ENCODE results near the gene TCF23. TPM values are rescaled to one million over a fixed set of nuclear protein-coding genes. Genes with fewer than 3 reads are reported as not detected.

The TCF23 gene
- total RNA-seq, 2 donors from 2014 or later = not detected

DNA sequence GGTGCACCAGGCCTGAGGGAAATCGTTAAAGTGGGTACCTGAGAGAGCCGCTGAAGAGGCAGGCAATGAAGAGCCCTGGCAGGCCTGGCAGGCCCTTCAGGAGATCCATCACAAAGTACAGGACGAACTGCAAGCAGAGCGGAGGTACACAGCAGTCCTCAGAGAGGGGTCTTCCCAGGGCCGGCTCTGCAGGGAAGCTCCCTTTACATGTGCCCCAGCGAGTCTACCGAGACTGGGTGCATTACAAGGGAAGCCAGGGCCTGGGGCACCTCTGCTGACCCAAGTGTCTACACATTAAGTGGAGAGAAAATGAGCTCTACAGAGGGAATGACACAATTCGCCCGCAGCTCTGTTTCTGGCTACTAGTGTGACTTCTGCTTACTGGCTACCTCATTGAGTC, 54.9 kb downstream of the TCF23 start:
- intact Hi-C loops (cut with DNase I, micrococcal nuclease) = no loop called here
- DNase-seq = no peak
- no peak for ATAC-seq

DNA sequence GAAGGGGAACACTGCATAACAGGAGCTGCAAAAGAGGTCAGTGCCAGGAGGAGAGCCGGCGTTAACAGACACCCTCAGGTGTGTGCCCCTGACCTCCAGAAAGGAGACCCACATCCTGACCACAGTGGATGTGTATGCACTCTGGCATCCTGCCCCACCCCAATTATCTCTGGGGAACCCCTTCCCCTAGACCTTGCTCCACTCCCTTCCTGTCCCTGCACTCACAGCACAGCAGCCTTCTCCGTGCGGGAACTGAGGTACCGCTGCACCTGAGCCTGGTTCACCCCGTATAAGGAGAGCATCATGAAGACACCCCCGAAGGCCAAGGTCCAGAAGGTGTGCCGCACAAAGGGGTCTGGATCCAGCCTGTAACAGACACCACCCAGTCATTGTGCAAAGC, 55.8 kb downstream of the TCF23 start:
- intact Hi-C loops (cut with DNase I, micrococcal nuclease) = no loop called here
- no peak for ATAC-seq
- DNase-seq = no peak

DNA sequence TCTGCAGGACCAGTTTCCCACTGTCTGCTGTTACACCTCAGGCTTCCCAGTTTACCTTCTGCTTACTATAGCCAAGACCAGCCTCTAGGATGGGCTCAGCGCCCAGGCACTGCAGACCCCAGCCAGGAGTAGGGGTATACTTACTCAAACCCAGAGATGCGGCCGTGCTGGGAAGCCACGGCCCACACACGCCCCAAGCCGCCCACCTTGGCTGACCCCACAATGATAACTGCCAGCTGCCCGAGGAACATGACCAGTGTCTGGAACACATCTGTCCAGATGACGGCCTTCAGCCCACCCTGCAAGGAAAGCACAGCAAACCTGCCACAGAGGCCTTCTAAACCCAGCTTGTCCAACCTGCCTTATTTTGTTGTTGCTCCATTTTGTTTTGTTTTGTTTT, 56.4 kb downstream of the TCF23 start:
- no peak for DNase-seq
- no peak for ATAC-seq
- intact Hi-C loops (cut with DNase I, micrococcal nuclease) = no loop called here

DNA sequence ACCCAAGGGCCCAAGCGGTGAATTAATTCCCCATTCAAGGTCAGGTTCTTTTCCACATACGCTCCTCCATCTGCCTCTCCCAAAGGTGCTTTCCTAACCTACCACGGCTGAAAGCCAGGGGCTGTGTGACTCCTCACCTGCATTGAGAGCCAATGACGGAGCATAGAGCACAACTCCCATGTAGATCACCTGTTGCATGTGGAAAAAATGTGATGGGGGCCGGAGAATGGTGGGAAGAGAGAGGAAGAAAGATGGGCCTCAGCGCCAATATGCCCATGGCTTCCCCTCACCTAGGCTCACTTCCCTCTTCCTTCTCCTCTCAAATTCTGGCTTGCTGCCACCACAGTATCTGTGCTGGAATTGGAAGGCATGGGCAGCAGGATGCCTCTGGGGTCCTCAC, 57.5 kb downstream of the TCF23 start:
- DNase-seq (no peak), ATAC-seq (no peak)
- intact Hi-C loops (cut with DNase I, micrococcal nuclease) = no loop called here

Other genes with a start within 250 kb of the TCF23 start
- gene MAPRE3, start 178.4 kb upstream of the TCF23 start, total RNA-seq = 10 to 100 TPM; 27.9 to 31.4 TPM
- gene TMEM214, start 116.0 kb upstream of the TCF23 start, total RNA-seq = 10 to 100 TPM; 70.2 to 89.7 TPM
- 10 to 100 TPM; 14.7 to 16.1 TPM for gene AGBL5, start 97.3 kb upstream of the TCF23 start, total RNA-seq
- 100 to 1,000 TPM; 243 to 278 TPM for gene OST4, start 77.3 kb upstream of the TCF23 start, total RNA-seq
- 10 to 100 TPM in 1 of 2 donors, 1 to 10 TPM in 1; 8.4 to 41.6 TPM for gene EMILIN1, start 70.4 kb upstream of the TCF23 start, total RNA-seq
- gene KHK, start 62.2 kb upstream of the TCF23 start, total RNA-seq = 10 to 100 TPM in 1 of 2 donors, 1 to 10 TPM in 1; 8.8 to 13.4 TPM
- 1 to 10 TPM in 1 of 2 donors, under 1 TPM in 1; 0.53 to 3.8 TPM for gene CGREF1, start 29.9 kb upstream of the TCF23 start, total RNA-seq
- under 1 TPM in 1 of 2 donors, not detected in 1; 0.34 TPM for gene ABHD1, start 25.2 kb upstream of the TCF23 start, total RNA-seq
- 10 to 100 TPM; 40.8 to 44.7 TPM for gene PREB, start 14.4 kb upstream of the TCF23 start, total RNA-seq
- not detected for gene PRR30, start 9.6 kb upstream of the TCF23 start, total RNA-seq
- gene ATRAID, start 63.0 kb downstream of the TCF23 start, total RNA-seq = 10 to 100 TPM; 75.3 to 98.2 TPM
- gene SLC5A6, start 63.3 kb downstream of the TCF23 start, total RNA-seq = 10 to 100 TPM; 20.6 to 30.5 TPM
- gene CAD, start 68.4 kb downstream of the TCF23 start, total RNA-seq = 10 to 100 TPM; 13.9 to 23.7 TPM
- not detected for gene SLC30A3, start 114.0 kb downstream of the TCF23 start, total RNA-seq
- gene DNAJC5G, start 126.4 kb downstream of the TCF23 start, total RNA-seq = not detected
- gene TRIM54, start 133.4 kb downstream of the TCF23 start, total RNA-seq = under 1 TPM in 1 of 2 donors, not detected in 1; 0.14 TPM
- gene UCN, start 159.4 kb downstream of the TCF23 start, total RNA-seq = under 1 TPM; 0.52 to 0.56 TPM
- 10 to 100 TPM; 26.6 to 32.4 TPM for gene MPV17, start 174.1 kb downstream of the TCF23 start, total RNA-seq
- 10 to 100 TPM; 50.6 to 62.5 TPM for gene GTF3C2, start 207.8 kb downstream of the TCF23 start, total RNA-seq
- gene EIF2B4, start 221.3 kb downstream of the TCF23 start, total RNA-seq = 10 to 100 TPM; 33.2 to 36.6 TPM
- gene SNX17, start 221.6 kb downstream of the TCF23 start, total RNA-seq = 10 to 100 TPM; 85.2 to 85.5 TPM
- gene ZNF513, start 231.7 kb downstream of the TCF23 start, total RNA-seq = 10 to 100 TPM; 24.9 to 27.4 TPM

All from left colon (tissue), 2 donors.